Kidney epithelial cell (primary cell): ENCODE data around the gene DMKN. TPM values are rescaled to one million over a fixed set of nuclear protein-coding genes. Genes with fewer than 3 reads are reported as not detected.

Experiments
- DNase-seq: peaks from one replicate; pipeline ENCODE4 v3.0.0-alpha.2; 2010; ENCODE audit warnings: low read depth
- H3K27me3 ChIP-seq: 2 replicates; pipeline ENCODE4 v1.6.0; 2011; ENCODE audit warnings: low read length; ENCODE audit not compliant: control insufficient read depth, insufficient read depth
- H3K36me3 ChIP-seq: 2 replicates; pipeline ENCODE4 v1.5.1; 2011; ENCODE audit warnings: low read length; ENCODE audit not compliant: control insufficient read depth, insufficient read depth
- H3K4me3 ChIP-seq: 2 replicates; pipeline ENCODE4 v1.5.1; 2011; ENCODE audit warnings: low read depth, mild to moderate bottlenecking, control low read depth, low read length
- total RNA-seq: library from RNA; depleted of rRNA; stranded (reverse); fragments of >200 nt; gene quantifications from 2 replicates; pipeline ENCODE4 v1.2.3, GENCODE V29; 2015
- TF ChIP-seq, protein P1 (sequence below): IDR thresholded peaks from 2 replicates; pipeline ENCODE4 v1.5.1; 2011; ENCODE audit warnings: mild to moderate bottlenecking, moderate library complexity, low read length, control low read depth, inconsistent platforms; ENCODE audit not compliant: insufficient read depth, poor library complexity, severe bottlenecking

DMKN gene
- total RNA-seq, 1 donor from 2014 or later, result 266 TPM

DNA sequence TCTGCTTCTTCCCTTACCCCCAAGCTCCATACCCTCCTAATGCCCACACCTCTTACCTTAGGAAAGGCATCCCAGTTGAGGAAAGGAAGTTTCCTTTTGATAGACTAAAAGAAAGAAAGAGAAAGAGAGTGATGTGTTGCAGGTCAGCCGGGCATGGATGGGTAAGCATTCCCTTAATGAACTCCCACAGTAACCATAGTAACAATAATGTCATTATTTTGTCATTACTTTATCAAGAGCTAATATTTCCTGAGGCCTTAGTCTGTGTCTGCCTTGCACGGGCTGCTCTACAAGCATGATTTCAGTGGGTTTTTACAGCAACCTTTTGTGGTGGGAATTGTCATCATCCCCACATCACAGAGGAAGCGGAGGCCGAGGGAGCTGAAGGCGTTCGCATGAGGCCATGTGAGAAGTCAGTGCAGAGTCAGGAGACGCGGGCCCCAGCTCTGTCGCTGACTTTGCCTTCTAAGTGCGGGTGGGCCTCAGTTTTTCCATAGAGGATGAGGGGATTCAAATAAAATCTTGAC is 25.7 kb downstream of the DMKN start:
- TF ChIP-seq, protein P1, sequence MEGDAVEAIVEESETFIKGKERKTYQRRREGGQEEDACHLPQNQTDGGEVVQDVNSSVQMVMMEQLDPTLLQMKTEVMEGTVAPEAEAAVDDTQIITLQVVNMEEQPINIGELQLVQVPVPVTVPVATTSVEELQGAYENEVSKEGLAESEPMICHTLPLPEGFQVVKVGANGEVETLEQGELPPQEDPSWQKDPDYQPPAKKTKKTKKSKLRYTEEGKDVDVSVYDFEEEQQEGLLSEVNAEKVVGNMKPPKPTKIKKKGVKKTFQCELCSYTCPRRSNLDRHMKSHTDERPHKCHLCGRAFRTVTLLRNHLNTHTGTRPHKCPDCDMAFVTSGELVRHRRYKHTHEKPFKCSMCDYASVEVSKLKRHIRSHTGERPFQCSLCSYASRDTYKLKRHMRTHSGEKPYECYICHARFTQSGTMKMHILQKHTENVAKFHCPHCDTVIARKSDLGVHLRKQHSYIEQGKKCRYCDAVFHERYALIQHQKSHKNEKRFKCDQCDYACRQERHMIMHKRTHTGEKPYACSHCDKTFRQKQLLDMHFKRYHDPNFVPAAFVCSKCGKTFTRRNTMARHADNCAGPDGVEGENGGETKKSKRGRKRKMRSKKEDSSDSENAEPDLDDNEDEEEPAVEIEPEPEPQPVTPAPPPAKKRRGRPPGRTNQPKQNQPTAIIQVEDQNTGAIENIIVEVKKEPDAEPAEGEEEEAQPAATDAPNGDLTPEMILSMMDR, result no peak

DNA sequence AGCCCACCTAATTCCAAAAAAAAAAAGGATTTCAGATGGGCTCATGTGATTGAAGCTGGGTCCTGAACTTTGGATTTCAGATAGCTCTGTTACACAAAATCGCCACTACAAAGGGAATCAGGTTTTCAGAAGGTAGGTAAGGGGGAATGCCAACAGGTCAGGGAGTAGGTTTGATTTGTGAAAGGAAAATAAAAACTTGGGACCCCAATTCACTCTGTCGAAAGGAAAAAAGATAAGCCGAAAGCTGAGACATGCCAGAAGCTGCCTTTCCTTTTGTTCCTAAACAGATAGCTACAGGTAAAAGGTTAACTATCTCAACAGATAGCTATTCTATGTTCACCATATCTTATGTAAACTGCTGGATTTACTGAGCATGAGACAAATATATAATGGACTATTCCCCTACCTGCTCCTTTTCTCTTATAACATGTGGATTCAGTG is 27.2 kb downstream of the DMKN start:
- peaks cover 13% of the 10 kb centered on the region for H3K27me3 ChIP-seq
- TF ChIP-seq, protein P1, result no peak
- no peak overlapping the region for H3K4me3 ChIP-seq
- no peak for DNase-seq
- H3K36me3 ChIP-seq, result no peaks in the 10 kb centered on the region

More for the DNA sequence above, 25.7 kb downstream of the DMKN start:
- Histone ChIP-seq H3K4me3 (no peak overlapping the region), H3K27me3 (peaks cover 19% of the 10 kb centered on the region), H3K36me3 (no peaks in the 10 kb centered on the region)
- DNase-seq, result no peak

DNA sequence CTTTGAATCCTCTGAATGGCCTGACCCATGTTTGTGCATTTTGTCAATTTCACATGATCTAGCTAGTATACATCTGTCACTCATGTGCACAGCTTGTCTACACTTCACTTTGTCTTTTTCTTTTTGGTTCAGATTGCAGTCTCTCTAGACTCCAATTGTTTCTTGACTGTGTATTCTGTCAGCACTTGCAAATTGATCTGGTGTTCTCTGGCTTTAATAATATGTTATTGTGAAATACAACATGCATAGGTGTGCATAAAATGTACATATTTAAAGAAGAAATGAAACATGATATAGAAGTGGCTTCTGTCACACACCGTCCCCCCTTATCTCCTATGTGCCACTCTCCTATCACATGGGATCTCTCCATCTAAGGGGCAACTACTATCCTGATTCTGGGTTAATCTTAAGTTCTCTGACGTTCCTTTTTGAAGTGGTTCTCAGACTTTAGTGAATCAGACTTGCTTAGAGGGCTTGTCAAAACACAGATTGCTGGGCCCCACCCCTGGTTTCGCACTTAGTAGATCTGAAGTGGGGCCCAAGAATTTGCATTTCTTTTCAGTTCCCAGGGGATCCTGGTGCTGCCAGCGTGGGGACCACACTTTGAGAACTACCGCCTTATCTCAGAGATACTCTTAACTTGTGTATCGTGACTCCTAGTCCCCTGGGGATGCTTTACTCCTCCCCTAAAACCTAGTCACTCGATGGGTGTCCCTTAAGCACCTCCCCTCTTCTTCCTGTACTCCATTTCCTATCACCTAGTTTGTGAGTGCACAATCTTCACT is 29.0 kb downstream of the DMKN start:
- Histone ChIP-seq H3K36me3 (no peaks in the 10 kb centered on the region), H3K4me3 (no peak overlapping the region), H3K27me3 (peaks cover 4% of the 10 kb centered on the region)
- no peak for DNase-seq
- TF ChIP-seq, protein P1, result no peak

DNA sequence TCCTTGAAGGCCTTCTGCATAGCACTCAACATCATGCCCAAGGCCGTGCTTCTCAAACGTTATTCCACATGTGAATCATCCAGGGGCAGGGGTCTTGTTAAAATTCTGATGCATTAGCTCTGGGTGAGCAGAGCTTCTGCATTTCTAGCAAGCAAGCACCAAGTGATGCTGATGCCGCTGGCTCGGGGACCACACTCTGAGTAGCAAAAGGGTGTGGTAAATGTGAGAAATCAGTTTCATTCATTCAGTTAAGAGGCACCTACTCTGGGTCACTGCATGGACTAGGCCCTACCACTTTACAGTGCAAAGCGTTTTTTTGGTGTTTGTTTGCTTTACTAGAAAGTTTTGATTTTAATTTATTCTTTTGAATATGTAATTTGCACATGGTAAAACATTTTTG is 30.4 kb downstream of the DMKN start:
- TF ChIP-seq, protein P1, result no peak
- H3K36me3 ChIP-seq, result no peaks in the 10 kb centered on the region
- DNase-seq, result no peak
- no peaks in the 10 kb centered on the region for H3K27me3 ChIP-seq
- no peak overlapping the region for H3K4me3 ChIP-seq

DNA sequence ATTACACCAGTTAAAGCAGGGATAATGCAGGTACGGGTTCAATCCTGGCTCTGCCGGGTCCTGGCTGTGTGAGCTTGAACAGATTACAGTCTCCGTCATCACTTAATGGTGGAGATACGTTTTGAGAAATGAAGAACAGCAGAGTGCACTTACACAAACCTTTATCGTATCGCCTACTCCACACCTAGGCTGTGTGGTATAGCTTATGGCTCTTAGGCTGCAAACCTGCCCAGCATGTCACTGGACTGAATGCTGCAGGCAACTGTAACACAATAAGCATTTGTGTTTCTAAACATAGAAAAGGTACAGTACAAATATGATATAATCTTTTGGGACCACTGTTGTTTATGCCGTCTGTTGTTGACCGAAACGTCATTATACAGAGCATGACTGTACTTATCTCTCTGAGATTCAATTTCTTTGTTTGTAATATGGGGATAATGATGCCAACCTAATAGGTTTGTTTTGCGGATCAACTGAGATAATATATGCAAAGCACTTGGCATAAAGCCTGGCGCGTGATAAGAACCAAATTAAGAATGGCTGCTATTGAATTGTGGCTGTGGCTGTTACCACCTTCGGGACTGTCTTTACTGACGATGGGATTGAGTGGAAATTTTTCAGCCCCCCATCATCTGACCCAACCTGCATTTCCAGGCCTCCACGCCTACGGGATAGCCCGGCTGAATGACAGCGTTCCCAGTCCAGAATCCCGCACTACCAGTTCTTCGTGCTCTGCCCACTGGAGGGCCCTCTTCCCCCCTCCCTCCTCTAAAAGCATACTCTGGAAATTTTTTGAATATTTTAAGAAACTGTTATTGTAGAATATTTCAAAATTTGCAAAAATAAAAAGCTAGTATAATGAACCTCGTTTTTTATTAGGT is 34.4 kb downstream of the DMKN start:
- H3K4me3 ChIP-seq, result no peak overlapping the region
- TF ChIP-seq, protein P1, result no peak

More for the DNA sequence above, 34.4 kb downstream of the DMKN start:
- DNase-seq, result no peak
- H3K36me3 ChIP-seq, result no peaks in the 10 kb centered on the region
- H3K27me3 ChIP-seq, result no peaks in the 10 kb centered on the region
